GM23338 (cell line): ENCODE results near the gene MACF1. TPM values are rescaled to one million over a fixed set of nuclear protein-coding genes. Genes with fewer than 3 reads are reported as not detected.

ENCODE experiments used
- ATAC-seq: fragments of 200-7000 bp; cut with Tn5 transposase; 3 replicates; pipeline ENCODE4 v1.9.1; 2020
- DNase-seq: peaks from one replicate; pipeline ENCODE4 v3.0.0-alpha.2; 2015; ENCODE audit warnings: low spot score
- H2AFZ ChIP-seq: fragments of 200-600 bp; sonication (generic); 2 replicates; pipeline ENCODE4 v1.8.0; 2016; ENCODE audit warnings: antibody characterized with exemption, mild to moderate bottlenecking, moderate library complexity
- H3F3A ChIP-seq: fragments of 200-600 bp; sonication (generic); replicated peaks from 2 replicates; pipeline ENCODE4 v1.8.0; 2017; ENCODE audit warnings: antibody characterized with exemption, mixed run types, low read depth
- H3K27ac ChIP-seq: fragments of 200-600 bp; sonication (generic); 2 replicates; pipeline ENCODE4 v1.6.1; 2016; ENCODE audit warnings: low read depth
- H3K27me3 ChIP-seq: fragments of 200-600 bp; sonication (generic); 2 replicates; pipeline ENCODE4 v1.8.0; 2016; ENCODE audit warnings: mild to moderate bottlenecking, mixed run types, moderate library complexity; ENCODE audit not compliant: insufficient read depth
- H3K36me3 ChIP-seq: fragments of 200-600 bp; sonication (generic); 2 replicates; pipeline ENCODE4 v1.8.0; 2016; ENCODE audit warnings: mild to moderate bottlenecking; ENCODE audit not compliant: insufficient read depth
- H3K4me1 ChIP-seq: fragments of 200-600 bp; sonication (generic); 2 replicates; pipeline ENCODE4 v1.8.0; 2016; ENCODE audit warnings: mild to moderate bottlenecking, moderate library complexity; ENCODE audit not compliant: insufficient read depth
- H3K4me2 ChIP-seq: fragments of 200-600 bp; sonication (generic); 2 replicates; pipeline ENCODE4 v1.7.1; 2017; ENCODE audit warnings: mixed run types
- H3K4me3 ChIP-seq: fragments of 200-600 bp; sonication (generic); 2 replicates; pipeline ENCODE4 v1.6.1; 2016; ENCODE audit warnings: mixed run types
- H3K79me2 ChIP-seq: fragments of 200-600 bp; sonication (generic); replicated peaks from 2 replicates; pipeline ENCODE4 v1.8.0; 2017; ENCODE audit warnings: mild to moderate bottlenecking; ENCODE audit not compliant: insufficient read depth
- H3K9me2 ChIP-seq: fragments of 200-600 bp; sonication (generic); 2 replicates; pipeline ENCODE4 v1.8.0; 2017; ENCODE audit not compliant: insufficient read depth
- H4K20me1 ChIP-seq: fragments of 200-600 bp; sonication (generic); replicated peaks from 2 replicates; pipeline ENCODE4 v1.8.0; 2017; ENCODE audit warnings: mild to moderate bottlenecking; ENCODE audit not compliant: insufficient read depth
- H3K27ac Mint-ChIP-seq: 2 replicates; pipeline ENCODE4 v1.8.0; 2020; ENCODE audit warnings: inconsistent platforms, mild to moderate bottlenecking, moderate library complexity, mixed read lengths
- H3K27me3 Mint-ChIP-seq: 3 replicates; pipeline ENCODE4 v1.8.0; 2022; ENCODE audit warnings: low read depth, mild to moderate bottlenecking, moderate library complexity, mixed read lengths, inconsistent platforms; ENCODE audit not compliant: insufficient read depth, poor library complexity
- H3K36me3 Mint-ChIP-seq: 3 replicates; pipeline ENCODE4 v1.8.0; 2021; ENCODE audit warnings: low read depth, mild to moderate bottlenecking, inconsistent platforms, moderate library complexity, mixed read lengths
- H3K4me1 Mint-ChIP-seq: 3 replicates; pipeline ENCODE4 v1.8.0; 2020; ENCODE audit warnings: mild to moderate bottlenecking, inconsistent platforms, mixed read lengths
- H3K4me3 Mint-ChIP-seq: 3 replicates; pipeline ENCODE4 v1.8.0; 2021; ENCODE audit warnings: moderate library complexity, mild to moderate bottlenecking, inconsistent platforms, mixed read lengths
- H3K9me3 Mint-ChIP-seq: 3 replicates; pipeline ENCODE4 v1.8.0; 2020; ENCODE audit warnings: moderate library complexity, mild to moderate bottlenecking, inconsistent platforms, mixed read lengths
- CREB1 ChIP-seq: fragments of 250-450 bp; sonication (Bioruptor Pico); IDR thresholded peaks from 2 replicates; pipeline ENCODE4 v1.5.0; 2020; ENCODE audit warnings: low read depth, mild to moderate bottlenecking, moderate library complexity
- POLR2AphosphoS5 ChIP-seq: IDR thresholded peaks from 2 replicates; pipeline ENCODE4 v1.6.1; 2016; ENCODE audit warnings: antibody characterized with exemption, low read depth
- STAT1 ChIP-seq: IDR thresholded peaks from one replicate; pipeline ENCODE4 v1.6.1; 2016; ENCODE audit warnings: antibody characterized with exemption; ENCODE audit not compliant: unreplicated experiment
- ZNF114 ChIP-seq: fragments of 250-450 bp; sonication (Bioruptor Pico); IDR thresholded peaks from 2 replicates; pipeline ENCODE4 v1.5.0; 2020; ENCODE audit warnings: mild to moderate bottlenecking, moderate library complexity
- ZNF331 ChIP-seq: fragments of 250-450 bp; sonication (Bioruptor Pico); IDR thresholded peaks from 2 replicates; pipeline ENCODE4 v1.5.0; 2020; ENCODE audit warnings: low read depth, mild to moderate bottlenecking, moderate library complexity
- polyA plus RNA-seq: library from polyadenylated mRNA; unstranded; fragments of >200 nt; fragmentation: Nextera tagmentation; extraction: Ambion mirVana; gene quantifications from 2 replicates; pipeline ENCODE4 v1.2.1, GENCODE V29; 2016
- total RNA-seq: library from RNA; depleted of rRNA; stranded (reverse); fragments of >200 nt; shearing (Covaris generic); gene quantifications from 2 replicates; pipeline ENCODE4 v1.2.3, GENCODE V29; 2014
- TF ChIP-seq, protein P1 (sequence below): IDR thresholded peaks from 2 replicates; pipeline ENCODE4 v1.6.1; 2016; ENCODE audit warnings: antibody characterized with exemption
- TF ChIP-seq, protein P2 (sequence below), 2 experiments: fragments of 200-600 bp in 1 of 2; sonication (generic) in 1 of 2; conservative IDR thresholded peaks; 2 replicates each; pipeline versions ENCODE4 v1.5.1 to v1.6.1; 2016 to 2017; ENCODE audit warnings: antibody characterized with exemption in 2 of 2, low read depth in 2 of 2, mild to moderate bottlenecking in 2 of 2, moderate library complexity in 1 of 2
- TF ChIP-seq, protein P3 (sequence below): IDR thresholded peaks from one replicate; pipeline ENCODE4 v1.6.1; 2018; ENCODE audit warnings: antibody characterized with exemption; ENCODE audit not compliant: unreplicated experiment

MACF1 gene
- total and polyA plus RNA-seq, 2 experiments from 2014 or later = 104 to 399 TPM

DNA sequence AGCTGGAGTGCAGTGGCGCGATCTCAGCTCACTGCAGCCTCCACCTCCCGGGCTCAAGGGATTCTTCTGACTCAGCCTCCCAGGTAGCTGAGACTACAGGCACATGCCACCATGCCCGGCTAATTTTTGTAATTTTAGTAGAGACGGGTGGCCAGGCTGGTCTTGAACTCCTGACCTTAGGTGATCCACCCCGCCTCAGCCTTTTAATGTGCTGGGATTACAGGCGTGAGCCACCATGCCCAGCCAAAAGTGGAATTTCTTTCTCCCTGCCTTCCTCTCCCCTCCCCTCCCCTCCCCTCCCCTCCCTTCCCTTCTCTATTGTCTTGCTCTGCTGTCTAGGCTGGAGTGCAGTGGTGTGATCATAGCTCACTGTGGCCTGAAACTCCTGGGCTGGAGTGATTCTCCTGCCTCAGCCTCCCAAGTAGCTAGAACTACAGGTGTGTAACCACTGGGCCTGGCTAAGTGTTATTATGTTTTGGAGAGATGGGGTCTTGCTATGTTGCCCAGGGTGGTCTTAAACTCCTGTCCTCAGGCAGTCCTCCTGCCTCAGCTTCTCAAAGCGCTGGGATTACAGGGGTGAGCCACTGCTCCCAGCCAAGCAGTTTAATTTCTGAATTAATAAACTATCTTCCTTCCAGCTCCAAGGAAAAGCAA lies 10.0 kb upstream of the MACF1 start (continued):
- TF ChIP-seq, protein P1, sequence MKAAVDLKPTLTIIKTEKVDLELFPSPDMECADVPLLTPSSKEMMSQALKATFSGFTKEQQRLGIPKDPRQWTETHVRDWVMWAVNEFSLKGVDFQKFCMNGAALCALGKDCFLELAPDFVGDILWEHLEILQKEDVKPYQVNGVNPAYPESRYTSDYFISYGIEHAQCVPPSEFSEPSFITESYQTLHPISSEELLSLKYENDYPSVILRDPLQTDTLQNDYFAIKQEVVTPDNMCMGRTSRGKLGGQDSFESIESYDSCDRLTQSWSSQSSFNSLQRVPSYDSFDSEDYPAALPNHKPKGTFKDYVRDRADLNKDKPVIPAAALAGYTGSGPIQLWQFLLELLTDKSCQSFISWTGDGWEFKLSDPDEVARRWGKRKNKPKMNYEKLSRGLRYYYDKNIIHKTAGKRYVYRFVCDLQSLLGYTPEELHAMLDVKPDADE = no peak
- no peak for TF ChIP-seq STAT1
- no peak for TF ChIP-seq ZNF331 (CRISPR knock-in tag)
- no peak for TF ChIP-seq CREB1

DNA sequence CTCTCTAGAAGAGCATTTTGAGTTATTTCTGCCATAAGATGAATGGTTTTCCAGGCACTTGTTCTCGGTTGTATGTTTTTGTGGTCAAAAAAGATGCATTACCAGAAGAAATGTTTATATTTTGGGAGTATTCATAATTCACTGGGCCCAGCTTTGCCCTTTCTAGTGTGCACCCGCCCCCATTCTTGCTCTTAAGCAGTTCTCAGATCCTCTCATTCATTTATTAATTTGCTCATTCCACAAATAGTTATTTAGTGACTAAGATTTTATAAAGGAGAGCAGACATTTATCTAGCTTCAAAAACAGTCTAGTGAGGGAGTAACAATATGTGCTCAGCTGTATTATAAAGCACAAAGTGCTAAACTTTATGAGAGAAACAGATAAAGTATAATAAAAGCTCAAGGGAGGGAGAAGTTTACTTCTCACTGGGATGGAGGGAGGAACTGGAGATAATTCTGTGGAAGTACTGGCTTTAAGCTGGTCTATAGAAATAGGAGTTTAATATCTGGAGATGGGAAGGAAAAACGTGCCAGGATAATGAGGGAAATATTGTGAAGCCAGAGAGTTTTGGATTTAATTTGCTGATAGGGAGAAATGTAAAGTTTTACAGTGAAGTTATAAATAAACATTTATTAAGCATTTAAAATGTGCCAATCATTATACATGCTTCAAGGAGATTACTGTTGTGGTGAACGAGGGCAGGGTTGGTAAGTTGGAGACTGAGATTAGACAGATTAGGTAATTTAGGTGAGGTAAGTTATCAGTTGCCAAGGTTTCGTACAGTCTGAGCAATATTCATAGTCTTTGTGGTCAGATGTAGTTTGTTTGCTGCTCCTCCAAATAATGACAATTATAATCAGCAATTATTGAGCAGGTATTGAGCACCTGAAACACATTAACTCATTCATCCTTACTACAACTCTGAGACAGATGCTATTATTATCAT lies 9.1 kb upstream of the MACF1 start:
- no peaks in the 10 kb centered on the region; the same call in 2 of the 3 replicates for H3K36me3 Mint-ChIP-seq
- Histone ChIP-seq H3K27ac (peak overlapping the region; percentile 45; the same call in 1 of the 2 replicates), H4K20me1 (peaks cover 25% of the 10 kb centered on the region), H3F3A (0 out of 2 replicates have a peak, but pooled peaks cover 4% of the 10 kb centered on the region), H2AFZ (no peak overlapping the region), H3K27me3 (no peaks in the 10 kb centered on the region), H3K4me1 (peaks cover 35% of the 10 kb centered on the region), H3K4me2 (no peak overlapping the region), H3K9me2 (no peaks in the 10 kb centered on the region), H3K36me3 (no peaks in the 10 kb centered on the region), H3K79me2 (peaks cover 96% of the 10 kb centered on the region), H3K4me3 (no peak overlapping the region)
- H3K27me3 Mint-ChIP-seq = peaks cover 8% of the 10 kb centered on the region
- ATAC-seq = no peak
- H3K4me1 Mint-ChIP-seq = peaks cover 50% of the 10 kb centered on the region
- DNase-seq = no peak
- no peak overlapping the region for H3K4me3 Mint-ChIP-seq
- no peak for TF ChIP-seq ZNF114 (CRISPR knock-in tag)
- TF ChIP-seq, protein P2, sequence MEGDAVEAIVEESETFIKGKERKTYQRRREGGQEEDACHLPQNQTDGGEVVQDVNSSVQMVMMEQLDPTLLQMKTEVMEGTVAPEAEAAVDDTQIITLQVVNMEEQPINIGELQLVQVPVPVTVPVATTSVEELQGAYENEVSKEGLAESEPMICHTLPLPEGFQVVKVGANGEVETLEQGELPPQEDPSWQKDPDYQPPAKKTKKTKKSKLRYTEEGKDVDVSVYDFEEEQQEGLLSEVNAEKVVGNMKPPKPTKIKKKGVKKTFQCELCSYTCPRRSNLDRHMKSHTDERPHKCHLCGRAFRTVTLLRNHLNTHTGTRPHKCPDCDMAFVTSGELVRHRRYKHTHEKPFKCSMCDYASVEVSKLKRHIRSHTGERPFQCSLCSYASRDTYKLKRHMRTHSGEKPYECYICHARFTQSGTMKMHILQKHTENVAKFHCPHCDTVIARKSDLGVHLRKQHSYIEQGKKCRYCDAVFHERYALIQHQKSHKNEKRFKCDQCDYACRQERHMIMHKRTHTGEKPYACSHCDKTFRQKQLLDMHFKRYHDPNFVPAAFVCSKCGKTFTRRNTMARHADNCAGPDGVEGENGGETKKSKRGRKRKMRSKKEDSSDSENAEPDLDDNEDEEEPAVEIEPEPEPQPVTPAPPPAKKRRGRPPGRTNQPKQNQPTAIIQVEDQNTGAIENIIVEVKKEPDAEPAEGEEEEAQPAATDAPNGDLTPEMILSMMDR (conservative IDR thresholded peaks at IDR 0.05; ENCODE audit: low read depth in 2 of 2) = no peak
- TF ChIP-seq, protein P3, sequence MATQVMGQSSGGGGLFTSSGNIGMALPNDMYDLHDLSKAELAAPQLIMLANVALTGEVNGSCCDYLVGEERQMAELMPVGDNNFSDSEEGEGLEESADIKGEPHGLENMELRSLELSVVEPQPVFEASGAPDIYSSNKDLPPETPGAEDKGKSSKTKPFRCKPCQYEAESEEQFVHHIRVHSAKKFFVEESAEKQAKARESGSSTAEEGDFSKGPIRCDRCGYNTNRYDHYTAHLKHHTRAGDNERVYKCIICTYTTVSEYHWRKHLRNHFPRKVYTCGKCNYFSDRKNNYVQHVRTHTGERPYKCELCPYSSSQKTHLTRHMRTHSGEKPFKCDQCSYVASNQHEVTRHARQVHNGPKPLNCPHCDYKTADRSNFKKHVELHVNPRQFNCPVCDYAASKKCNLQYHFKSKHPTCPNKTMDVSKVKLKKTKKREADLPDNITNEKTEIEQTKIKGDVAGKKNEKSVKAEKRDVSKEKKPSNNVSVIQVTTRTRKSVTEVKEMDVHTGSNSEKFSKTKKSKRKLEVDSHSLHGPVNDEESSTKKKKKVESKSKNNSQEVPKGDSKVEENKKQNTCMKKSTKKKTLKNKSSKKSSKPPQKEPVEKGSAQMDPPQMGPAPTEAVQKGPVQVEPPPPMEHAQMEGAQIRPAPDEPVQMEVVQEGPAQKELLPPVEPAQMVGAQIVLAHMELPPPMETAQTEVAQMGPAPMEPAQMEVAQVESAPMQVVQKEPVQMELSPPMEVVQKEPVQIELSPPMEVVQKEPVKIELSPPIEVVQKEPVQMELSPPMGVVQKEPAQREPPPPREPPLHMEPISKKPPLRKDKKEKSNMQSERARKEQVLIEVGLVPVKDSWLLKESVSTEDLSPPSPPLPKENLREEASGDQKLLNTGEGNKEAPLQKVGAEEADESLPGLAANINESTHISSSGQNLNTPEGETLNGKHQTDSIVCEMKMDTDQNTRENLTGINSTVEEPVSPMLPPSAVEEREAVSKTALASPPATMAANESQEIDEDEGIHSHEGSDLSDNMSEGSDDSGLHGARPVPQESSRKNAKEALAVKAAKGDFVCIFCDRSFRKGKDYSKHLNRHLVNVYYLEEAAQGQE = no peak
- no peak for TF ChIP-seq CREB1
- no peak for TF ChIP-seq POLR2AphosphoS5
- no peak for TF ChIP-seq ZNF331 (CRISPR knock-in tag)
- no peaks in the 10 kb centered on the region for H3K9me3 Mint-ChIP-seq
- peak overlapping the region; percentile 2; the same call in 1 of the 2 replicates for H3K27ac Mint-ChIP-seq
